GM12878 (cell line): Measurements from ENCODE around the gene NELL1. TPM values are rescaled to one million over a fixed set of nuclear protein-coding genes. Genes with fewer than 3 reads are reported as not detected.

Experiments used
- ATAC-seq: fragments of 200-7000 bp; cut with Tn5 transposase; 3 replicates; pipeline ENCODE4 v1.9.1; 2020; ENCODE audit warnings: mild to moderate bottlenecking, moderate library complexity
- BruUV-seq: library from RNA; stranded (reverse); fragments of 400-500 nt; replicated peaks from 2 replicates; lab custom pipeline; 2021; lab: Mats Ljungman, UMichigan
- CTCF ChIA-PET: fragments of 300-600 bp; sonication (Branson Sonifier 250); formaldehyde crosslinking; extraction: SDS; loops from one replicate; lab custom pipeline; 2021; ENCODE audit warnings: inconsistent platforms; lab: Yijun Ruan, JAX
- POLR2A ChIA-PET: fragments of 350-600 bp; formaldehyde crosslinking; extraction: SDS; loops from one replicate; lab custom pipeline; 2021; ENCODE audit warnings: inconsistent platforms; lab: Charles Lee
- RAD21 ChIA-PET: fragments of 300-600 bp; sonication (Branson Sonifier 250); formaldehyde crosslinking; loops from one replicate; lab custom pipeline; 2023; ENCODE audit warnings: antibody characterized with exemption; ENCODE audit not compliant: unreplicated experiment; lab: Charles Lee
- SMC1A ChIA-PET: fragments of 300-600 bp; sonication (Branson Sonifier 250); formaldehyde crosslinking; loops from one replicate; lab custom pipeline; 2023; ENCODE audit not compliant: unreplicated experiment, uncharacterized antibody; lab: Charles Lee
- DNase-seq: peaks from one replicate; pipeline ENCODE4 v3.0.0-alpha.2; 2011; ENCODE audit warnings: low read depth, low spot score
- FAIRE-seq: peaks from 3 replicates; lab custom pipeline; 2011; peaks lifted over from hg19 to GRCh38; lab: Jason Lieb, UNC
- H2AFZ ChIP-seq: 2 replicates; pipeline ENCODE4 v1.6.0; 2011; ENCODE audit warnings: low read depth, low read length, control low read depth; ENCODE audit not compliant: control insufficient read depth
- H3K27ac ChIP-seq: 2 replicates; pipeline ENCODE4 v1.5.1; 2011; ENCODE audit warnings: control low read depth; ENCODE audit not compliant: control insufficient read depth, insufficient read depth
- H3K27me3 ChIP-seq, 2 experiments: replicated peaks in 1 of 2; 2 replicates each; pipeline versions ENCODE4 v1.6.0 to v1.6.1; 2011; ENCODE audit warnings: low read length in 1 of 2; ENCODE audit not compliant: control insufficient read depth in 2 of 2, insufficient read depth in 2 of 2
- H3K36me3 ChIP-seq, 2 experiments: 2 replicates each; pipeline ENCODE4 v1.5.1; 2011; ENCODE audit warnings: low read length in 1 of 2; ENCODE audit not compliant: control insufficient read depth in 2 of 2, insufficient read depth in 2 of 2
- H3K4me1 ChIP-seq: 2 replicates; pipeline ENCODE4 v1.6.1; 2011; ENCODE audit warnings: mild to moderate bottlenecking, low read length, moderate library complexity, mixed read lengths; ENCODE audit not compliant: control insufficient read depth, insufficient read depth
- H3K4me2 ChIP-seq: 2 replicates; pipeline ENCODE4 v1.6.0; 2011; ENCODE audit warnings: control low read depth; ENCODE audit not compliant: control insufficient read depth, insufficient read depth
- H3K4me3 ChIP-seq: fragments of 200-600 bp; sonication (generic); 2 replicates; pipeline ENCODE4 v1.5.1; 2016
- H3K79me2 ChIP-seq: 2 replicates; pipeline ENCODE4 v1.6.0; 2011; ENCODE audit warnings: low read length; ENCODE audit not compliant: control insufficient read depth, insufficient read depth
- H3K9ac ChIP-seq: 2 replicates; pipeline ENCODE4 v1.8.0; 2011; ENCODE audit warnings: low read length, control low read depth, mixed read lengths; ENCODE audit not compliant: control insufficient read depth, insufficient read depth
- H3K9me3 ChIP-seq: replicated peaks from 3 replicates; pipeline ENCODE4 v1.5.1; 2011; ENCODE audit warnings: mild to moderate bottlenecking, low read length; ENCODE audit not compliant: control insufficient read depth, insufficient read depth
- H4K20me1 ChIP-seq: 2 replicates; pipeline ENCODE4 v1.6.0; 2011; ENCODE audit not compliant: control insufficient read depth, insufficient read depth
- E2F8 ChIP-seq: fragments of 450-650 bp; IDR thresholded peaks from 2 replicates; pipeline ENCODE4 v1.6.1; 2018; ENCODE audit warnings: mild to moderate bottlenecking, low read depth, moderate library complexity; ENCODE audit not compliant: partially characterized antibody
- FOS ChIP-seq: IDR thresholded peaks from 3 replicates; pipeline ENCODE4 v1.6.1; 2011; ENCODE audit warnings: borderline replicate concordance; ENCODE audit not compliant: insufficient read length; ENCODE audit errors: extremely low read depth
- MYB ChIP-seq: fragments of 150-350 bp; IDR thresholded peaks from 2 replicates; pipeline ENCODE4 v1.6.1; 2014; ENCODE audit warnings: mild to moderate bottlenecking, low read depth, low read length, borderline replicate concordance
- ZNF217 ChIP-seq: fragments of 450-650 bp; IDR thresholded peaks from 2 replicates; pipeline ENCODE4 v1.6.1; 2017; ENCODE audit warnings: antibody characterized with exemption, mild to moderate bottlenecking
- WGBS: methylation state at CpG from one replicate; pipeline ENCODE4 v1.1.6; 2016; ENCODE audit warnings: low lambda C conversion rate; ENCODE audit not compliant: insufficient replicate concordance, insufficient coverage; ENCODE audit errors: missing lambda C conversion rate; 5-methylcytosine and 5-hydroxymethylcytosine counted together
- in situ Hi-C: fragments of 300-500 bp; cut with MboI; formaldehyde crosslinking; loops from 9 replicates; pipeline ENCODE4 v1.14.3; 2018; ENCODE audit warnings: mixed read lengths
- intact Hi-C: fragments of 100-400 bp; cut with micrococcal nuclease; formaldehyde crosslinking; loops from one replicate; pipeline ENCODE4 v1.14.2; 2022; ENCODE audit not compliant: unreplicated experiment
- polyA plus RNA-seq, 11 experiments: library from polyadenylated mRNA; depleted of rRNA in 4 of 11; unstranded in 6 of 11; stranded (reverse) in 5 of 11; fragments of >200 nt; fragmentation: Nextera tagmentation in 4 of 11; fragmentation: Illumina TruSeq in 1 of 11; extraction: Ambion mirVana in 4 of 11; extraction: Trizol in 1 of 11; gene quantifications; 1 replicate in 1 of 11; 2 replicates in 10 of 11; pipeline versions ENCODE4 v1.2.1 to v1.2.3, GENCODE V29; 2011 to 2016; ENCODE audit warnings: inconsistent platforms in 2 of 11, missing spikeins in 2 of 11, low read depth in 1 of 11
- total RNA-seq, 4 experiments: library from RNA; depleted of rRNA in 3 of 4; stranded (reverse); fragments of >200 nt in 3 of 4; fragmentation: Illumina TruSeq in 1 of 4; extraction: Trizol in 1 of 4; gene quantifications; 2 replicates each; pipeline versions ENCODE4 v1.2.1 to v1.2.3, GENCODE V29; 2013 to 2021

The NELL1 gene
- total and polyA plus RNA-seq, 10 of the 15 experiments (the other 5 are each of a cell fraction or from before 2014, with no cell fraction given) = 0.02 to 0.12 TPM; not detected in 8

- no peak for ATAC-seq
- no peak for DNase-seq
- no peaks in the 10 kb centered on the region for H4K20me1 ChIP-seq
- H2AFZ ChIP-seq = no peak overlapping the region
- ChIA-PET CTCF (no interaction called here), SMC1A (no interaction called here), POLR2A (no interaction called here), RAD21 (no interaction called here)
- H3K9ac ChIP-seq = no peak overlapping the region
- in situ Hi-C loops = no loop called here
- no peaks in the 10 kb centered on the region for H3K9me3 ChIP-seq
- intact Hi-C loops = no loop called here
- H3K4me1 ChIP-seq = no peaks in the 10 kb centered on the region
- TF ChIP-seq E2F8 = no peak
- BruUV-seq = no TSS peak
- H3K27me3 ChIP-seq = no peaks in the 10 kb centered on the region; a peak in 2 of 4 replicates
- no peaks in the 10 kb centered on the region for H3K79me2 ChIP-seq
- no peak overlapping the region for H3K4me3 ChIP-seq
- FAIRE-seq = no peak
- H3K4me2 ChIP-seq = no peak overlapping the region
- H3K36me3 ChIP-seq = no peaks in the 10 kb centered on the region
- 0% methylated on average over 3 of the region's 3 CpGs for WGBS
- H3K27ac ChIP-seq = no peak overlapping the region
Observed at GRCh38 chr11:20933958-20934357, 264.6 kb downstream of the NELL1 start.

- no peak for FAIRE-seq
- ChIA-PET POLR2A (no interaction called here), SMC1A (no interaction called here), CTCF (no interaction called here), RAD21 (no interaction called here)
- ATAC-seq = no peak
- Histone ChIP-seq H2AFZ (no peak overlapping the region), H3K4me3 (no peak overlapping the region), H3K79me2 (no peaks in the 10 kb centered on the region), H3K4me1 (no peaks in the 10 kb centered on the region), H3K36me3 (no peaks in the 10 kb centered on the region), H3K4me2 (no peak overlapping the region), H3K27ac (no peak overlapping the region), H3K9me3 (no peaks in the 10 kb centered on the region), H3K9ac (no peak overlapping the region), H3K27me3 (no peaks in the 10 kb centered on the region; a peak in 2 of 4 replicates), H4K20me1 (no peaks in the 10 kb centered on the region)
- intact Hi-C loops (no loop called here), in situ Hi-C loops (no loop called here)
- no peak for TF ChIP-seq ZNF217
- no peak for TF ChIP-seq MYB
- no peak for TF ChIP-seq FOS
- no peak for DNase-seq
- no TSS peak for BruUV-seq
- WGBS = 0% methylated on average over 2 of the region's 2 CpGs
Observed at GRCh38 chr11:20934516-20934915, 265.1 kb downstream of the NELL1 start.
